H1 (cell line): Measurements from ENCODE around the gene FBXO38. TPM values are rescaled to one million over a fixed set of nuclear protein-coding genes. Genes with fewer than 3 reads are reported as not detected.
A peak's percentile ranks its signal among the peaks of the same experiment; 100 is the strongest.

ENCODE experiments used
- CBX5 ChIP-seq: fragments of 300-800, 300-1000 bp; sonication (generic); IDR thresholded peaks from 2 replicates; pipeline ENCODE4 v1.7.1; 2016; ENCODE audit warnings: antibody characterized with exemption, low read length, low read depth
- CBX8 ChIP-seq: fragments of 300-800, 300-1000 bp; sonication (generic); IDR thresholded peaks from 2 replicates; pipeline ENCODE4 v1.7.1; 2016; ENCODE audit warnings: low read depth, low read length, borderline replicate concordance
- CHD2 ChIP-seq: IDR thresholded peaks from 2 replicates; pipeline ENCODE4 v1.6.1; 2012; ENCODE audit warnings: low read length, improper control_type of control experiment
- CREB1 ChIP-seq: IDR thresholded peaks from 2 replicates; pipeline ENCODE4 v1.6.1; 2012; ENCODE audit warnings: inconsistent platforms
- FOSL1 ChIP-seq: IDR thresholded peaks from 2 replicates; pipeline ENCODE4 v1.6.1; 2011; ENCODE audit warnings: mild to moderate bottlenecking, low read depth, low read length, moderate library complexity; ENCODE audit not compliant: insufficient read depth
- GABPA ChIP-seq: IDR thresholded peaks from 2 replicates; pipeline ENCODE4 v1.6.1; 2011; ENCODE audit warnings: mild to moderate bottlenecking, low read length, moderate library complexity, borderline replicate concordance; ENCODE audit not compliant: insufficient read depth
- HDAC2 ChIP-seq, 2 experiments: fragments of 300-600 bp in 1 of 2; sonication (generic) in 1 of 2; IDR thresholded peaks; 2 replicates each; pipeline ENCODE4 v1.6.1; 2011 to 2012; ENCODE audit warnings: low read depth in 2 of 2, low read length in 2 of 2, mild to moderate bottlenecking in 2 of 2, moderate library complexity in 2 of 2, borderline replicate concordance in 1 of 2, inconsistent platforms in 1 of 2
- HDAC6 ChIP-seq: IDR thresholded peaks from one replicate; pipeline ENCODE4 v1.7.1; 2012; ENCODE audit warnings: low read depth, mild to moderate bottlenecking, inconsistent platforms, low read length, moderate library complexity
- JUND ChIP-seq: IDR thresholded peaks from 2 replicates; pipeline ENCODE4 v1.6.1; 2011; ENCODE audit warnings: mild to moderate bottlenecking, improper control_type of control experiment, low read length
- KDM5A ChIP-seq: fragments of 200-600 bp; IDR thresholded peaks from 2 replicates; pipeline ENCODE4 v1.7.1; 2012; ENCODE audit warnings: mild to moderate bottlenecking, low read length, inconsistent platforms, mixed read lengths
- NANOG ChIP-seq: IDR thresholded peaks from 2 replicates; pipeline ENCODE4 v1.6.1; 2011; ENCODE audit warnings: low read length, low read depth, mild to moderate bottlenecking, inconsistent platforms; ENCODE audit not compliant: insufficient read depth, poor library complexity, severe bottlenecking
- PHF8 ChIP-seq: fragments of 200-600 bp; sonication (generic); conservative IDR thresholded peaks from 2 replicates; pipeline ENCODE4 v1.7.1; 2012; ENCODE audit warnings: low read depth, mild to moderate bottlenecking, inconsistent platforms, low read length, moderate library complexity
- POLR2A ChIP-seq, 2 experiments: IDR thresholded peaks; 1 replicate in 1 of 2; 2 replicates in 1 of 2; pipeline ENCODE4 v1.6.1; 2011; ENCODE audit warnings: low read depth in 2 of 2, low read length in 2 of 2, mild to moderate bottlenecking in 2 of 2; ENCODE audit errors: control extremely low read depth in 1 of 2
- RXRA ChIP-seq: IDR thresholded peaks from 2 replicates; pipeline ENCODE4 v1.6.1; 2011; ENCODE audit warnings: low read depth, mild to moderate bottlenecking, low read length, moderate library complexity; ENCODE audit not compliant: insufficient read depth
- SP2 ChIP-seq: IDR thresholded peaks from 2 replicates; pipeline ENCODE4 v1.6.1; 2012; ENCODE audit warnings: mild to moderate bottlenecking, low read length, inconsistent platforms
- SP4 ChIP-seq: IDR thresholded peaks from 2 replicates; pipeline ENCODE4 v1.6.1; 2012; ENCODE audit warnings: low read length, inconsistent platforms
- SRF ChIP-seq: IDR thresholded peaks from 2 replicates; pipeline ENCODE4 v1.6.1; 2011; ENCODE audit warnings: mild to moderate bottlenecking, low read depth, low read length, moderate library complexity
- TBP ChIP-seq: IDR thresholded peaks from 2 replicates; pipeline ENCODE4 v1.6.1; 2011; ENCODE audit warnings: low read depth, low read length, improper control_type of control experiment
- TCF12 ChIP-seq: IDR thresholded peaks from 2 replicates; pipeline ENCODE4 v1.6.1; 2011; ENCODE audit warnings: low read depth, mild to moderate bottlenecking, low read length
- YY1 ChIP-seq: IDR thresholded peaks from 2 replicates; pipeline ENCODE4 v1.6.1; 2011; ENCODE audit warnings: low read depth, mild to moderate bottlenecking, low read length
- polyA plus RNA-seq, 7 experiments: library from polyadenylated mRNA; depleted of rRNA in 3 of 7; stranded (reverse) in 5 of 7; unstranded in 2 of 7; fragments of >200 nt in 5 of 7; fragments of 200-250 nt in 2 of 7; gene quantifications; 1 replicate in 5 of 7; 2 replicates in 1 of 7; 4 replicates in 1 of 7; pipeline versions ENCODE4 v1.2.1 to v1.2.3, GENCODE V29; 2011 to 2013; ENCODE audit warnings: missing spikeins in 2 of 7, mixed read lengths in 2 of 7
- total RNA-seq: library from RNA; stranded (reverse); fragmentation: NEBNext Ultra II Directional; extraction: Animal tissue kit (Norgen Biotek cat#: 25700); gene quantifications from 2 replicates; pipeline ENCODE4 v1.2.1, GENCODE V29; 2021
- TF ChIP-seq, protein P1 (sequence below): IDR thresholded peaks from 2 replicates; pipeline ENCODE4 v1.6.1; 2011; ENCODE audit warnings: low read length, improper control_type of control experiment
- TF ChIP-seq, protein P2 (sequence below): IDR thresholded peaks from 2 replicates; pipeline ENCODE4 v1.6.1; 2012; ENCODE audit warnings: low read length, inconsistent platforms

FBXO38 gene
- total and polyA plus RNA-seq, 2 of the 8 experiments (the other 6 are each of a cell fraction or from before 2014, with no cell fraction given) = 9.1 to 34.3 TPM

DNA sequence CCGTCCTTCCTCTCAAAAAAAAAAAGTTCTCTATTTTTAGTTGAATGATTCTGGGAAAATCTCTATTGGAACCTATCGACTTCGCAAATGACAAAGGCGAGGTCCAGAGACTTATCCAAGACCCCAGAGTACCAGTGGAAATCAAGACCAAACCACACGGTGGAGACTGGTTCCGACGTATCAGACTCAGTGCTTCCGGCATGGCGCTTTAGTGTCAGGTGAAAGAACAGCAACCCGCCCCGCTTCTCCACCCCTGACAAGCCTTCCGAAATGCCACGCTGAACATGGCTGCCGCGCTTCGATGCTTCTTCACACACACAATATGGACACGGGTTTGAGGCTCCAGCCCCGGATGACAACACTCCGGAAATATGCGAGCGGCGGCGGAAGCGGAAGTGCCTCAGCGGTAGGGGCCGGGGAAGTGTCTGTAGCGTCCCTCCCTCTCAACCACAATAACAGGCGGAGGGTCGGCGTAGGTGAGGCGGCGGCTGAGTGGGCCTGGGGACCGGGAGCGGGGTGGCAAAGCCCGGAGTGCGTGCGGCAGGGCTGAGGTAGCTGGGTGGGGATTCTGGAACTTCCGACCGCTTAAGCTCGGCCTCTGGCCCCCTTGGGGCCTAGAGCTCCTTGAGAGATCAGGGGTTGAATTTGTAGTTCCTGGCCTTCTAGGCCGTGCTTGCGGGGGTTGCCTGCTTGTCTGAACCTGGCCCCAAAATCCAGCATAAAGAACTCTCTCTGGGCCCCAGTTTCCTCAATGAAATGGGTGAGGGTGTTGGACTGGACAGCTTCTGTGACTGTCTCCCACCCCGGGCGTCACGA is at the start of gene FBXO38 (continued):
- TF ChIP-seq, protein P1, sequence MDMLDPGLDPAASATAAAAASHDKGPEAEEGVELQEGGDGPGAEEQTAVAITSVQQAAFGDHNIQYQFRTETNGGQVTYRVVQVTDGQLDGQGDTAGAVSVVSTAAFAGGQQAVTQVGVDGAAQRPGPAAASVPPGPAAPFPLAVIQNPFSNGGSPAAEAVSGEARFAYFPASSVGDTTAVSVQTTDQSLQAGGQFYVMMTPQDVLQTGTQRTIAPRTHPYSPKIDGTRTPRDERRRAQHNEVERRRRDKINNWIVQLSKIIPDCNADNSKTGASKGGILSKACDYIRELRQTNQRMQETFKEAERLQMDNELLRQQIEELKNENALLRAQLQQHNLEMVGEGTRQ = no peak
- TF ChIP-seq TBP (peak; percentile 89), YY1 (peak; percentile 100), TCF12 (no peak), POLR2A (IDR thresholded peaks at IDR 0.05; ENCODE audit: control extremely low read depth in 1 of 2, low read depth in 2 of 2, low read length in 2 of 2) (peak; percentile 90 to 97), JUND (peak; percentile 94), CHD2 (no peak), SP4 (peak; percentile 67; the same call in 1 of the 2 replicates), KDM5A (0 out of 2 replicates have a peak, but pooled peaks have one; percentile 43), CBX5 (no peak), GABPA (peak; percentile 92), FOSL1 (no peak), CREB1 (peak; percentile 51), SRF (no peak), NANOG (no peak), SP2 (no peak), HDAC2 (IDR thresholded peaks at IDR 0.05; ENCODE audit: borderline replicate concordance in 1 of 2, low read depth in 2 of 2, low read length in 2 of 2) (no peak), RXRA (no peak), CBX8 (no peak), PHF8 (peak; percentile 94), HDAC6 (no peak)
- TF ChIP-seq, protein P2, sequence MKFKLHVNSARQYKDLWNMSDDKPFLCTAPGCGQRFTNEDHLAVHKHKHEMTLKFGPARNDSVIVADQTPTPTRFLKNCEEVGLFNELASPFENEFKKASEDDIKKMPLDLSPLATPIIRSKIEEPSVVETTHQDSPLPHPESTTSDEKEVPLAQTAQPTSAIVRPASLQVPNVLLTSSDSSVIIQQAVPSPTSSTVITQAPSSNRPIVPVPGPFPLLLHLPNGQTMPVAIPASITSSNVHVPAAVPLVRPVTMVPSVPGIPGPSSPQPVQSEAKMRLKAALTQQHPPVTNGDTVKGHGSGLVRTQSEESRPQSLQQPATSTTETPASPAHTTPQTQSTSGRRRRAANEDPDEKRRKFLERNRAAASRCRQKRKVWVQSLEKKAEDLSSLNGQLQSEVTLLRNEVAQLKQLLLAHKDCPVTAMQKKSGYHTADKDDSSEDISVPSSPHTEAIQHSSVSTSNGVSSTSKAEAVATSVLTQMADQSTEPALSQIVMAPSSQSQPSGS = peak; percentile 92
